Breast epithelium (tissue), 4 donors: ENCODE measurements around the gene NUP98. TPM values are rescaled to one million over a fixed set of nuclear protein-coding genes. Genes with fewer than 3 reads are reported as not detected.
"Not testable (repeated sequence)": the region's sequence is repeated elsewhere in the genome, so short reads cannot be mapped to it uniquely, and the experiment has no call there.

ENCODE experiments used
- DNase-seq, 2 donors: peaks; one replicate each; pipeline ENCODE4 v3.0.0-alpha.2; 2019; ENCODE audit warnings: low spot score in 2 of 2
- H3K27ac ChIP-seq, 2 donors: fragments of 200-600 bp; sonication (generic) in 1 of 2; one replicate each; pipeline ENCODE4 v1.5.1; 2016 to 2019; ENCODE audit warnings: mild to moderate bottlenecking in 1 of 2
- H3K27me3 ChIP-seq, 2 donors: fragments of 200-600 bp; sonication (generic) in 1 of 2; one replicate each; pipeline versions ENCODE4 v1.5.1 to v1.6.0; 2017 to 2019; ENCODE audit warnings: control low read depth in 1 of 2, mild to moderate bottlenecking in 1 of 2
- H3K36me3 ChIP-seq: fragments of 200-600 bp; one replicate; pipeline ENCODE4 v1.5.1; 2019
- H3K4me1 ChIP-seq, 2 donors: fragments of 200-600 bp; sonication (generic); one replicate each; pipeline ENCODE4 v1.5.1; 2016 to 2019; ENCODE audit warnings: control low read depth in 1 of 2
- H3K4me3 ChIP-seq, 3 donors: fragments of 200-600 bp; sonication (generic); 1 replicate in 2 of 3; 2 replicates in 1 of 3; pipeline ENCODE4 v1.5.1; 2016 to 2019; ENCODE audit warnings: mild to moderate bottlenecking in 3 of 3, moderate library complexity in 2 of 3
- H3K9me3 ChIP-seq, 2 donors: fragments of 200-600 bp; sonication (generic) in 1 of 2; one replicate each; pipeline ENCODE4 v1.5.1; 2016 to 2019; ENCODE audit warnings: control low read depth in 1 of 2
- CTCF ChIP-seq, 3 donors: fragments of 450-650 bp; IDR thresholded peaks; one replicate each; pipeline ENCODE4 v1.5.1; 2016 to 2017; ENCODE audit warnings: antibody characterized with exemption in 3 of 3, mild to moderate bottlenecking in 3 of 3, moderate library complexity in 3 of 3
- POLR2A ChIP-seq: fragments of 450-650 bp; IDR thresholded peaks from one replicate; pipeline ENCODE4 v1.6.1; 2016; ENCODE audit warnings: antibody characterized with exemption, mild to moderate bottlenecking, moderate library complexity
- POLR2AphosphoS5 ChIP-seq, 3 donors: sonication (generic); formaldehyde crosslinking; IDR thresholded peaks; one replicate each; pipeline ENCODE4 v1.6.1; 2017; ENCODE audit warnings: antibody characterized with exemption in 3 of 3
- intact Hi-C: fragments of 100-400 bp; cut with DNase I; formaldehyde crosslinking; loops from one replicate; pipeline ENCODE4 v1.15.1; 2023; ENCODE audit warnings: low total_unique reads
- total RNA-seq, 3 donors: library from RNA; depleted of rRNA; stranded (reverse); fragments of >200 nt; gene quantifications; one replicate each; pipeline ENCODE4 v1.1.0, GENCODE V29; 2016

The NUP98 gene
- total RNA-seq, 3 donors from 2014 or later: 98.1 to 178 (median 142) TPM

DNA sequence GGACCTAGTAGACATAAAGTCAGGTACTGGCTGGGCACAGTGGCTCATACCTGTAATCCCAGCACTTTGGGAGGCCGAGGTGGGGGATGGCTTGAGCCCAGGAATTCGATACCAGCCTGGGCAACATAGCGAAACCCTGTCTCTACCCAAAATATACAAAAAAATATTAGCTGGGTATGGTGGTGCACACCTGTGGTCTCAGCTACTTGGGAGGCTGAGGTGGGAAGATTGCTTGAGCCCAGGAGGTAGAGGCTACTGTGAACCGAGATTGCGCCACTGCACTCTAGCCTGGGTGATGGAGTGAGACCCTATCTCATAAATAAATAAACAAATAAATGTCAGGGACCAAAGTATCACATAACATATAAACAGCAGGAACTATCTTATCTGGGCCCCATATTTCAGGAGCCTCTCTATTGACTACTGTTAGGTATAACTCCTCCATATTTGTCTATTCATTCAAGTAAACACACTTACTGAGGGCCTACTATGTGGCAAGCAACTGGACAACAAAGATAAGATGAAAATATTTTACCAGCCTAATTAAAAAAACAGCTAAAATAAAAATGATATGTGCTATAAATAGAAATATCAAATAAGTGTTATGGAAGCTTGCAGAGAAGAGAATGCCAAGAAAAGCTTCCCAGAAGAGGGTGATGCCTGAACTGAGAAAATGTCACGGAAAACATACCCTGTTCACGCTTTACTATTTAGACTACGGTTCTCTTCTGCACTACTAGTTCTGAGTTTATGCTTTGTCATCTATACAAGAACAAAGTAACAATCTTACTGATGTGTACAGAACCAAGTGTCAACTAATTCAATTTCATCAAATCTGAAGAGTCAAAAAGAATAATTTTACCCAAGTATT lies 2.0 kb downstream of the NUP98 start:
- H3K27ac ChIP-seq: peak overlapping the region in 1 of 2 donors; percentile 97

DNA sequence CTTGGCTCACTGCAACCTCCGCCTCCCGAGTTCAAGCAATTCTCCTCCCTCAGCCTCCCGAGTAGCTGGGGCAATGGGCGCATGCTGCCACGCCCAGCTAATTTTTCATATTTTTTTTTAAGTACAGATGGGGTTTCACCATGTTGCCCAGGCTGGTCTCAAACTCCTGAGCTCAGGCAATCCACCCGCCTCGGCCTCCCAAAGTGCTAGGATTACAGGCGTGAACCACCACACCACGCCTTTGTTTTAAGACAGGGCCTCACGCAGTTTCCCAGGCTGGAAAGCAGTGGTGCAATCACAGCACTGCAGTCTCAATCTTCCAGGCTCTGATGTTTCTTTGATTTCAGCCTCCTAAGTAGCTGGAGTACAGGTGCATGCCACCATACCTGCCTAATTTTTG lies 3.0 kb downstream of the NUP98 start:
- H3K4me1 ChIP-seq, intact Hi-C loops, H3K27ac ChIP-seq, H3K36me3 ChIP-seq, H3K4me3 ChIP-seq, H3K27me3 ChIP-seq, DNase-seq, H3K9me3 ChIP-seq: not testable (repeated sequence)

More for the DNA sequence above, 2.0 kb downstream of the NUP98 start:
- Histone ChIP-seq H3K9me3 (no peaks in the 10 kb centered on the region), H3K4me1 (peaks cover 0 to 7% of the 10 kb centered on the region in 2 donors), H3K4me3 (peak overlapping the region; percentile 89 to 90 (median 90)), H3K27me3 (no peaks in the 10 kb centered on the region), H3K36me3 (no peaks in the 10 kb centered on the region)
- DNase-seq: no peak
- TF ChIP-seq CTCF (IDR thresholded peaks at IDR 0.05) (no peak), POLR2AphosphoS5 (IDR thresholded peaks at IDR 0.05) (no peak), POLR2A (no peak)
- intact Hi-C loops: no loop called here

DNA sequence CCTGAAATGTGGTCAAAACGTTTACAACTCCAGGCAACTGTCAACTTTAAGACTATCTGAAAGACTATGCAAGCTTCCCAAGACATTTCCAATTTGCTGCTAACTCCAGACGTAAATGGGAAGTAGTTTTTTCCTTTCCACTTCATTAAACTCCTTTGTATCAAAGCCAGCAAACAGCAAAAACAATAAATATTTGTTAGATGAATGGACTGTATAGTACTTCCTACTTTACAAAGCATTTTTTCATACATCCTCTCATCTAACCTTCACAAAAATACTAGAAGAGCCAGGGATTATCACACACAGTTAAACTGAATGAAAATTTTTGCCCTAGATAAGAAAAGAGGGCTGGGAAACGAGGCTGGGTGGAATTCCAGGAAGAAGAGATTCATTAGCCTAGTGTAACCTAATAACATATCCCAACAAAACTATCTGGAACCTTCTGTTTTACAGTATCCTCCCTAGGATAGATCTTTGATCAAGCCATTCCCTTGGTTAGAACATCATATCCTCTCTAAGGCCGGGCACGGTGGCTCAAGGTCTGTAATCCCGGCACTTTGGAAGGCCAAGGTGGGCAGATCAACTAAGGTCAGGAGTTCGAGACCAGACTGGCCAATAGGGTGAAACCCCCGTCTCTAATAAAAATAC lies 10.4 kb downstream of the NUP98 start:
- H3K4me1 ChIP-seq: peaks cover 0 to 3% of the 10 kb centered on the region in 2 donors
- no peak overlapping the region for H3K4me3 ChIP-seq
- peak overlapping the region; percentile 3 to 71 for H3K27ac ChIP-seq
- intact Hi-C loops: no loop called here
- no peak for TF ChIP-seq CTCF (IDR thresholded peaks at IDR 0.05)
- H3K36me3 ChIP-seq: no peaks in the 10 kb centered on the region
- no peak for DNase-seq
- no peaks in the 10 kb centered on the region for H3K9me3 ChIP-seq
- H3K27me3 ChIP-seq: no peaks in the 10 kb centered on the region

GRCh38 chr11:3783611-3784010 lies 13.7 kb downstream of the NUP98 start:
- Histone ChIP-seq H3K9me3 (no peaks in the 10 kb centered on the region), H3K4me3 (no peak overlapping the region), H3K27me3 (no peaks in the 10 kb centered on the region), H3K4me1 (peaks cover 0 to 3% of the 10 kb centered on the region in 2 donors), H3K36me3 (no peaks in the 10 kb centered on the region), H3K27ac (no peak overlapping the region)
- intact Hi-C loops: no loop called here
- TF ChIP-seq POLR2A (no peak), POLR2AphosphoS5 (IDR thresholded peaks at IDR 0.05) (no peak)
- no peak for DNase-seq

DNA sequence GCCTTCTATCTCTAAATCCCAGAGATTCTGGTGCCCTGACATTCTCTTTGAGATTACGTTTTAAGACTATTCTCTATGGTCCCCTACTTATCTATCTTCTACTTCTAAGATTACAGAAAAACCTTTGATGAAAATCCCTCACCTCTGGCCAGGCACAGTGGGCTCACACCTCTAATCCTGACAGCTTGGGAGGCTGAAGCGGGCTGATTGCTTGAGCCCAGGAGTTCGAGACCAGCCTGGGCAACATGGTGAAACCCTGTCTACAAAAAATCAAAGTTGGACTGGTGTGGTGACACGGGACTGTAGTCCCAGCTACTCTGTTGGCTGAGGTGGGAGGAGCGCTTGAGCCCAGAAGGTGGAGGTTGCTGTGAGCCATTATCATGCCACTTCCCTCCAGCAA lies 14.4 kb downstream of the NUP98 start:
- no peak overlapping the region for H3K27ac ChIP-seq
- no peak overlapping the region for H3K4me3 ChIP-seq
- intact Hi-C loops: no loop called here
- no peaks in the 10 kb centered on the region for H3K27me3 ChIP-seq
- no peaks in the 10 kb centered on the region for H3K9me3 ChIP-seq
- DNase-seq: no peak
- peaks cover 0 to 3% of the 10 kb centered on the region in 2 donors for H3K4me1 ChIP-seq
- H3K36me3 ChIP-seq: no peaks in the 10 kb centered on the region
- TF ChIP-seq CTCF (IDR thresholded peaks at IDR 0.05) (no peak), POLR2AphosphoS5 (IDR thresholded peaks at IDR 0.05) (no peak), POLR2A (no peak)

GRCh38 chr11:3781423-3781822 lies 15.9 kb downstream of the NUP98 start:
- intact Hi-C loops: no loop called here
- H3K9me3 ChIP-seq: no peaks in the 10 kb centered on the region
- DNase-seq: no peak
- no peaks in the 10 kb centered on the region for H3K27me3 ChIP-seq
- peak overlapping the region in 1 of 2 donors; percentile 35 for H3K27ac ChIP-seq
- peaks cover 3% of the 10 kb centered on the region for H3K36me3 ChIP-seq
- no peak overlapping the region for H3K4me3 ChIP-seq
- no peak for TF ChIP-seq POLR2AphosphoS5 (IDR thresholded peaks at IDR 0.05)
- TF ChIP-seq POLR2A: no peak
- no peak for TF ChIP-seq CTCF (IDR thresholded peaks at IDR 0.05)
- H3K4me1 ChIP-seq: peaks cover 0 to 3% of the 10 kb centered on the region in 2 donors
